Measurements from ENCODE around the gene LLGL1.

LLGL1 gene

GRCh38 chr17:18281788-18282187, 56.4 kb downstream of the LLGL1 start:
- no peak for DNase-seq (ENCODE audit: low spot score)

GRCh38 chr17:18285296-18285695, 59.9 kb downstream of the LLGL1 start:
- DNase-seq (ENCODE audit: low spot score), result no peak
- Histone ChIP-seq H3K4me3 (no peak overlapping the region), H3K27ac (no peak overlapping the region)
- no peak for TF ChIP-seq CTCF (IDR thresholded peaks at IDR 0.05)

More at GRCh38 chr17:18281788-18282187, 56.4 kb downstream of the LLGL1 start:
- Histone ChIP-seq H3K27ac (no peak overlapping the region), H3K4me3 (no peak overlapping the region)
- no peak for TF ChIP-seq CTCF (IDR thresholded peaks at IDR 0.05)

GRCh38 chr17:18291718-18292540, 66.5 kb downstream of the LLGL1 start:
- Histone ChIP-seq H3K4me3 (no peak overlapping the region), H3K27ac (no peak overlapping the region)
- TF ChIP-seq CTCF (IDR thresholded peaks at IDR 0.05), result no peak
- DNase-seq (ENCODE audit: low spot score), result no peak
